HG02763 (cell line): ENCODE results near the gene PLAAT1.

Experiments
- ATAC-seq: cut with Tn5 transposase; IDR thresholded peaks from one replicate; pipeline ENCODE4 v1.9.1; 2021; ENCODE audit warnings: mild to moderate bottlenecking, moderate library complexity; ENCODE audit not compliant: unreplicated experiment

The PLAAT1 gene

GRCh38 chr3:193240850-193241706 lies at the start of gene PLAAT1:
Gene PLAAT1, plus strand, starts transcription at chr3:193241222. Its CDS starts 14,429 bp downstream, at chr3:193255651.
- peak; percentile 64 for ATAC-seq

DNA sequence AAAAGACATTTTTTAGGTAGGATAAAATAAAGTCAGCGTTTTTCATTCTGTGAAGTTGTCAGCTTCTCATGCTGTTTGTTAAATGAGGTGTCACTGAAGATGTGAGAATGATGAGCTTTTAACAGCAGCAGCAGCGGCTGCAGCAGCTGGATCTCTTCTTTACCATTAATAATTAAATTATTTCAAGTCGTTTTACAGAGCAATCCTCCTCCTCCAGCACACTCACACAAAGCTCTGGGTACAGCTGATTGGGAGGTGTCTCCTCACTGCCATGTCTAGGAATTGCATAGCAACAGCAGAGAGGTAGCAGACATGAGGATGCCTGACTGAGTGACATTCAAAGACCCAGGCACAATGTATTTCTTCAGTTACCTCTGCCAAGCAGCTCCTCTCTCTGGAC lies 46.7 kb upstream of the PLAAT1 start:
- no peak for ATAC-seq

DNA sequence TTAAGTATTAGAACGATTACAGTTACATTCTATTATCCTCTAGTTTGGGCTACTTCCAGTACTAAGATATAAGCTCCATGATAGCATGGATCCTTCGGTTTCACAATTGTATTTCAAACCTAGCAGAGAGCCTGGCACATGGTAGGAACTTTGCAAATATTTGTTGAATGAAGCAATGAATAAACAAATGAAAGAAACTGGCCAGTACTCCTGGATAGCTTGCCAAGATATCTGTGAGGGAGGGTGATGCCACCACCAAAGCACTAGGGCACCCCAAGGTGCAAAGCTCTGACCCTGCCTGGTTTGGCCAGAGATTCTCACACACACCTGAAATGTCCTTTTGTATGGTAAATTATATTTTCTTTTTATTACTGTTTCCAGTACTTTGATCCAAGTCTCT lies 44.3 kb upstream of the PLAAT1 start:
- no peak for ATAC-seq

DNA sequence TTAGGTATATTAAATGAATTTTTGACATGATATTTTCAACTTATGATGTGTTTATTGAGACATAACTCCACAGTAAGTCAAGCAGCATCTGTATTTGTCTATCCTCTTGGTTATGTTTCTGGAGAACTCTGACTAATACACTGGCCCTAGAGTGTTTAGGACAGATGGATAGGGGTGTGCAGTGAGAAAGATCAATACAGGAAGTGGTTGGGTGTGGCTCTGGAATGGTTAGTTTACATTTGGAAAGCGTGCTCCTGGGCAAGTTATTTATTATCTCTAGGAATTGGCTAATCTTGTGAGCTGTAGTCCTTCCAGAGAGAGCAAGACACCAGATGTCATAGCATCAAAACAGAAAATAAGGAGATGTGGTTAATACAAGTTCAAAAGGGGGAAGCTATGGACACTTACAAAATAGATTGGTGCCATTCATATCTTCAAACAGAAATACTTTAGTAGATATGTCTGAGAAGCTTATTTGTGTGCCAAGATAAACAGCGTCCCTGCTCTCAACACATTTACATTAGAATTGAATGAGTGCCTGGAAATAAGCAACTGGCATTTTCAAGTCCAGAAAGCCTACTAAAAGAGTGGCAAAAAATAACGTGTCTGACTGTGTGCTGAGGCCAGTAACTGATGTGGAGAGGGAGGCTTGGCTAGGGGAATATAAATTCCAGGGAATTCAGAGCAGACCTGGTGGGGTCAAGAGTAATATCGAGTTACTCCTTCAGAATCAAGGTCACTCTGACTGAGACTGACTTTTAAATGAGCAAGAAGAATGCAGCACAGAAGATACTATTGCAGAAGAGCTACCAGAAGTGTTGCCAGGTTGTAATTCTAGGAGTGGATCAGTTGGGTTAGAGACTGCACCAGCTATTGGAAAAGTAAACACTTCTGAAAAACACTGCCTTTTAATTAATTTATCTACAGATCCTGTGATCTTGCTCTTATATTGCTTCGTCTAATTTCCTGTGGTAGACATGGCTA lies 33.4 kb upstream of the PLAAT1 start:
- ATAC-seq, result no peak

GRCh38 chr3:193210618-193211017 lies 30.4 kb upstream of the PLAAT1 start:
- no peak for ATAC-seq

DNA sequence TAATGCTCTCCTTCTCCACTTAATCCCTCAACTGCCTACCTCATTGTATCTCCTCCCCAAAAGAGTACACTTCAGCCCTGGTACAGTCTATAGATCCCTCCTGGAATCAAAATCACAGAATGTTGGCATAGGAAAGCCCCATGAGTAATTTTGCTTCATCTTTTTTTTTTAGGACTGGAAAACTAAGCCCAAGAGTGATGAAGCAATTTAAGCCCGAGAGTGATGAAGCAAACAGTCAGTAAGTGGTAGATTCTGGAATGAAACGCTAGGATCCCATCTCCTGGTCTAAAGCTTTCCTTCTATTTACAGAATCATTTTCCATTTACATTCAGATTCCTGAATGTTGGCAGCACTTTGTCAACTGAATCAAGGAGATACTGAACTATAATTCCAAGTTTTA lies 29.8 kb upstream of the PLAAT1 start:
- ATAC-seq, result no peak

- ATAC-seq, result no peak
Observed at GRCh38 chr3:193211984-193212383, 29.0 kb upstream of the PLAAT1 start.

GRCh38 chr3:193212844-193213243 lies 28.2 kb upstream of the PLAAT1 start:
- no peak for ATAC-seq

- no peak for ATAC-seq
Observed at GRCh38 chr3:193214445-193214844, 26.6 kb upstream of the PLAAT1 start.

DNA sequence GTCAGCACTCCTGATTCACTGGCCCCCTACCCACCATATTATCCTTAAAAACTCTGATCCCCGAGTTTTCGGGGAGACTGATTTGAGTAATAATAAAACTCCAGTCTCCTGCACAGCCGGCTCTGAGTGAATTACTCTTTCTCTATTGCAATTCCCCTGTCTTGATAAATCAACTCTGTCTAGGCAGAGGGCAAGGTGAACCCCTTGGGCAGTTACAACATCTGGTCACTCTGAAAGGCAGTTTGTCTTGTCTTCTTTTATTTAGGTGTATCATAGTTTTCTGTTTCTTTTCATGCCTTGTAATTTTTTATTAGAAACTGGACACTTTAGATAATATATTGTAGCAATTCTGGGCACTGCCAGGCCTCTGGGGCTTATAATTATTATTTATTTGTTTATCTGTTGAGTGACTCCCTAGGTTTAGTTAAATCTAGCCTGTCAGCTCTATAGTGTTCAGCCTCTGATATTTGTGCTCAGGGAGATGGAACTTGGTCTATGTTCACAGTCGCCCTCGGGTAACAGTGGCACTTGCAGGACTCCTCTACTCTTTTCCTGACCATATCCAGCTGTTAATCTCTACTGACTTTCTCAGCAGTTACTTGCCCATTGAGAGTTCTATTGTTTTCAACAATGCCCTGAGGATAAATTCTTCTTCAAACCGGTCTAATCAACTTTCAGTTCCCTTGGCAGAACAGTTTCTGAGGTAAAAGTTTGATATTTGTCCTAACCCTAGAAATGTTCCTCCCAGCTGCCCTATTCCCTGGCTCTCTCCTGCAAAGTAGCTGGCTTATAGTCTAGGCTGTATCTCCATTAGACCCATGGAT lies 15.5 kb upstream of the PLAAT1 start:
- ATAC-seq, result no peak

- no peak for ATAC-seq
Observed at GRCh38 chr3:193228206-193228605, 12.8 kb upstream of the PLAAT1 start.

- no peak for ATAC-seq
Observed at GRCh38 chr3:193229851-193230420, 11.1 kb upstream of the PLAAT1 start.

- ATAC-seq, result no peak
Observed at GRCh38 chr3:193230610-193231009, 10.4 kb upstream of the PLAAT1 start.

DNA sequence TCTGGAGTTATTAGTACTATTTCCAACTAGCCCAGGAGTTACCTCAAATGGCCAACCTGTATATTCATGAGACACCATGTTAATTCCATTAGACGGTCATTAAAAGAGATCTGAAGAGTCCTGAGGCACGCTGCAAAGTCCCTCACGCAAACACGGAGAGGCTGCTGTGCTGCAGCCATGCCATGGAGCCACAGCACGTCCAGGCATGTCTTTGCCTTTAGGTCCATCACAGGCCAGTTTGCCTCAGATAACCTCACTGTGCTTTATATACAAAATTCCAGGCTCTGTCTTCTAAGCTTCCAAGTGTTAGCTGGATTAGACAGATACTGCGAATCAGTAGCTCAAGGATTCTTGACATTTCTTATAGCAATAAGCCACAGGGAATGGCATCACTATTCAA lies 9.8 kb upstream of the PLAAT1 start:
- ATAC-seq, result no peak

GRCh38 chr3:193236599-193236998 lies 4.4 kb upstream of the PLAAT1 start:
- ATAC-seq, result no peak

GRCh38 chr3:193237030-193237429 lies 4.0 kb upstream of the PLAAT1 start:
- ATAC-seq, result no peak

DNA sequence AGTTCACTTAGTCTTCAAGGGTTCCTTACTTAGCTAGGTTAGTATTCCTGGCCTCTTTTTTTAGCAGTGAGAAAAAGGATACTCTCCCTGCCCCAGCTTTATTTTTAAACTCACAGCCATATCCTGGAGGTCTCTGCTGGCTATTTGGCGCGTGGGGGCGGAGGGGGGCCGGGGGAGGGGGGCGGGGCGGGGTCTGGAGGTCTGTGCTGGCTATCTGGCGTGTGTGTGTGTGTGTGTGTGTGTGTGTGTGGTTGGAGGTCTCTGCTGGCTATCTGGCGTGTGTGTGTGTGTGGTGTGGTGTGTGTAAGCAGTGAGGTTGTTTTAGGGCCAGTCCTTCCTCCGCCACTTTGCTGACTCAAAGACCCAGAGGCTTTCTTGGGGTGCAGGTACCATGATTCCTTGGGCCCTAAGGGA lies 579 bp upstream of the PLAAT1 start:
- no peak for ATAC-seq

- no peak for ATAC-seq
Observed at GRCh38 chr3:193241716-193242115, 694 bp downstream of the PLAAT1 start.

- no peak for ATAC-seq
Observed at GRCh38 chr3:193243571-193243970, 2.5 kb downstream of the PLAAT1 start.

GRCh38 chr3:193248848-193249468 lies 7.9 kb downstream of the PLAAT1 start:
- no peak for ATAC-seq
